ENCODE measurements around the gene KRT86.
"Not testable (repeated sequence)": the region's sequence is repeated elsewhere in the genome, so short reads cannot be mapped to it uniquely, and the experiment has no call there.

KRT86 gene

DNA sequence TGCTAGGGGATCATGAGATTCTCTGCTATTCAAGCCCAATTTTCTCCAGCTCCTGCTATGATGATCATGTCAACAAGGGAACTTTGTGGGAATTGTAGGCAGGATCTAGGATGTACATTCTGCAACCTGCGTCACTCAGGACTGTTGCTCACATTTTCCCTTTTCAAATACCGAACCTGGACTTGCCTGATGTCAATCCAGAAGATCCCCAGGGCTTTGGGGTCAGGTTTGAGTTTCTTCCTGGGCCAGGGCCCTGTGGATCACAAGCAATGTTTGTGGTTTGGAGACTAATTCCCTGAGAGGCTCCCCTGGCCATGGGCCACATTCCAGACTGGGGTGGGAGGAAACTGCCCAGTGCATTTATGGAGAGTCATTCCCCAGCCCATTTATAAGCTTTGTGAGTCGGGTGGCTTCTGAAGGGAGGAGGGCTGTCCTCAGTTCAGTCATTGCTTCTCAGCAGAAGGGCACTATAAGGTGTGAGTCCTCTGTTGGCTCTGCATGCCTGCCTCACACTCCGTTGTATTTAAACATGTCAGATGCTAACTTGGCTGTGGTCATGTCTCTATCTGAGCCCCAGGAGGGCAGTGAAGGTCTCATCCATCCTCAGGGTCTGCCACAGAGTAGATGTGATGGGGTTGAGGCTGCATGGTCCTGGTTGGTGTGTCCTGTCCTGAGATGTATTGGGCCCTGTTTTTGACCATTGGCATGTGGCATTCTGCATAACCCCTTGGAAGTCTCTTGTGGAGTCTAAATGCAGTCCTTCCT is 6.5 kb downstream of the KRT86 start:
- Histone ChIP-seq H3K4me1 (ENCODE audit: insufficient read depth, low read length) (no peaks in the 10 kb centered on the region), H3K9ac (ENCODE audit: low read depth, low read length) (no peak overlapping the region), H3K9me3 (ENCODE audit: control insufficient read depth, insufficient read depth, low read length) (no peaks in the 10 kb centered on the region), H3K36me3 (ENCODE audit: insufficient read depth, low read length) (no peaks in the 10 kb centered on the region)

DNA sequence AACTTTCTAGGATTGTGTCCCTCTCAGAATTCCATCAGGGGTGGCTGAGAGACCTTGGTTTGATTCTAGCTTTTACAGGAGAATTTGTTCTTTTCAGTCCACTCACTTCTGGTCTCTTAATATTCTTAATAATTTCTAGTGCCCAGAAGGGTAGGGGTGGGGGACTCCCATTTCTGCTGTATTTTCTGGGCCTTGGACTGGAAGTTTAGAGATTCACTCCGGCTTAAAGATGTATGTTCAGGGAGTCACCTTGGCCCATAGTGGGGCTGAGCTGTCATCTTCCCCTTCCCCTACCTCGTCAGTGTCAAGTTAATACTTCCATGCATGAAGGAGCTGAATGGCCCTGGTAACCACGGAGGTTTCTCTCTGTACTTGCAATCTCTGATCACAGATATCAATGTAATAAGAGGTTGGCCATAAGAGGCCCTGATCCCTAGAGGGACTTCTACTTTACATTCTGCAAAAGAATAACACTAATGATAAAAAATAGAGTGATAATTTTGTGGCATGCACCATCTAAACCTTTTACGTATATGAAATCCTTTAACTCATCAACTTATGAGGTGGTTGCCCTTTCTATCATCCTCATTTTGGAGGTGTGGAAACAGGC is 10.2 kb downstream of the KRT86 start:
- Histone ChIP-seq H3K9ac (ENCODE audit: low read depth, low read length) (no peak overlapping the region), H3K4me1 (ENCODE audit: insufficient read depth, low read length) (no peaks in the 10 kb centered on the region), H3K9me3 (ENCODE audit: control insufficient read depth, insufficient read depth, low read length) (no peaks in the 10 kb centered on the region), H3K36me3 (ENCODE audit: insufficient read depth, low read length) (no peaks in the 10 kb centered on the region)

DNA sequence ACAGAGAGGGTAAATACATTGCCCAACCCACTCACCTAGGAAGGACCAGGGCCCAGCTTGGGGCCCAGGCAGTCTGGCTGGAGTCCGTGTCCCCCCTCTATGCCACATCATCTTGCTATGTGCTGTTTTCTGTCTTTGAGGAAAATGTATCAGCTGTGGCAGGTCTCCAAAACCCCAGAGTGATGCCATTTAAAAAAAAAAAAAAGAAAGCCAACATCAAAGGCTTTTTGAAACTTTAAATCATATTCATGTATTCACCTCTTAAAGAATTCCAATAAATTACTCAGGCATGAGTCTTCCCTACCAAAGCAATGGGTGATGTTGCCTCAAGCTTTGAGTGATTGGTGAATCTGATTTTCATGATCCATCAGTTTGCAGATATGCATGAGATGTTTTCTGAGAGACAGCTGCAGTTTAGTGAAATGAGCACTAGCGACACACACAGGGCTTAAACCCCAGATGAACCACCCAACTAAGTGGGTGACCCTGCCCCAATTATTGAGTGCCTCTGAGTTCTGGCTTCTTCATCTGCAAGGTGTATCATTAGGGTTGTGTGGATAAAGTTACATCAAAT is 10.8 kb downstream of the KRT86 start:
- Histone ChIP-seq H3K36me3 (ENCODE audit: insufficient read depth, low read length) (no peaks in the 10 kb centered on the region), H3K9ac (ENCODE audit: low read depth, low read length) (no peak overlapping the region), H3K9me3 (ENCODE audit: control insufficient read depth, insufficient read depth, low read length) (no peaks in the 10 kb centered on the region), H3K4me1 (ENCODE audit: insufficient read depth, low read length) (no peaks in the 10 kb centered on the region)

DNA sequence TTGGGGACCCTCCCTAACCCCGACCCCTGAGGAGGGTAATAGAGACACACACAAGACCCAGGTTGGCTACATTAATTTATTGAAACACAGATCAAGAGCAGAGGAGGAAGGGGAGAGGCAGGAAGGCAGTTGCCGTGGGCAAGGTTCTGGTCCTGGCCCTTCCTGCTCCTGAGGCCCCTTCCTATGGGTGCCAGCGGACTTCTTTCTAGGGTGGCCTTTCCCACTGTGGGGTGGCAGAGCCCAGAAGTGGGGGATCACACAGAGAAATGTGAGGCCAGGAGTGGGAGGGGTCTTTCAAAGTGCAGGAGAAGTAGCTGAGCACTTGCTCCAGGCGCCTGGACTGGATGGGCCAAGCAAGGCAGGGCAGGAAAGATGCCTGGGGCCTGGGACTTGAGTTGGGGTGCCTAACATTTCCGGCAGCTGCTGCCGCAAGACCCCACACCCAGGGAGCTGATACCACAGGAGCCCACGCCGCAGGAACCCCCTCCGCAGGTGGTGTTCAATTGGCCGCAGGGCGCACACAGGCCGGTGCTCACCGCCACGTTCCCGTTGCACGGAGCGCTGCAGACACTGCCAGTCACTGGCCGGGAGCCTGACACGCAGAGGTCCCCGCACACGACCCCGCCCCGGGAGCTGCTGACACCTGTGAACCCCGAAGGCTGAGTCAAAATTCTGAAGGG is 11.5 kb downstream of the KRT86 start:
- Histone ChIP-seq H3K9ac (ENCODE audit: low read depth, low read length) (no peak overlapping the region), H3K4me1 (ENCODE audit: insufficient read depth, low read length) (no peaks in the 10 kb centered on the region), H3K36me3 (ENCODE audit: insufficient read depth, low read length) (no peaks in the 10 kb centered on the region), H3K9me3 (ENCODE audit: control insufficient read depth, insufficient read depth, low read length) (no peaks in the 10 kb centered on the region)

DNA sequence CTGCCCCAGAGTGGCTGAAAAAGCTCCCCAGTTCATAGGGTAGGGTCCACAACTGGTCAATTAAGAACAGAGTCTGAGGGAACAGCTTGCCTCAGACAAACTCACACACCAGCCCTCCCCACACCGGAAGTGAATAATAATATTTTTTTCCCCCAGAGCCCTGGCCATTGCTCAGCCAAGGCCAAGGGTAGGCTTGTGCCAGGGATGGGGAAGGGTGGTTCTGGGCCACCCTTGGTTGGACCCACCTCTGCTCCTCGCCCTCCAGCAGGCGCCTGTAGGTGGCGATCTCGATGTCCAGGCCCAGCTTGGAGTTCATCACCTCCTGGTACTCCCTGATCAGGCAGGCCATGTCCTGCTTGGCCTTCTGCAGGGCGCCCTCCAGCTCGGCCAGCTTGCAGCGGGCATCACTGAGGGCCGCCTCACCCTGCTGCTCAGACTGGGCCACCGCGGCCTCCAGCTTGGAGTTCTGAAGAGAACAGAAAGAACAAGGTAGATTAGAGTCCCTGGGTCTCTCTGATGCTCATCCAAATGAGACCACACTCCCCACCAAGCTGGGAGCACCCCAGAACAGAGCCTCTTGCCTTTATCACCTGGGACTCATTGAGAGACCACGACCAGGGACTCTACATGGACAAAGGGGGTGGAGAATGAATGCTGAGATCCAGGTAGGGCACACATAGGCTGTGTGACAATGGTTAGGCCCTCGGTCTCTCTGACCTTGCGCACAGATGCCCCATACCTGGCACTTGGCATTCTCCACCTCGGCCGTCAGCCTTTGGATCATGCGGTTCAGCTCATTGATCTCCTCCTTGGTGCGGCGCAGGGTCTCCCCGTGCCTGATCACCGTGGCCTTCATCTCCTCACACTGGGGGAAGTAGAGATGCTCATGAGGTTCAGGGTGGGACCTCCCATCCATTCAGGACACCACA is 12.7 kb downstream of the KRT86 start:
- H3K9me3 ChIP-seq (ENCODE audit: control insufficient read depth, insufficient read depth, low read length); H3K4me1 ChIP-seq (ENCODE audit: insufficient read depth, low read length); H3K9ac ChIP-seq (ENCODE audit: low read depth, low read length); H3K36me3 ChIP-seq (ENCODE audit: insufficient read depth, low read length): not testable (repeated sequence)

DNA sequence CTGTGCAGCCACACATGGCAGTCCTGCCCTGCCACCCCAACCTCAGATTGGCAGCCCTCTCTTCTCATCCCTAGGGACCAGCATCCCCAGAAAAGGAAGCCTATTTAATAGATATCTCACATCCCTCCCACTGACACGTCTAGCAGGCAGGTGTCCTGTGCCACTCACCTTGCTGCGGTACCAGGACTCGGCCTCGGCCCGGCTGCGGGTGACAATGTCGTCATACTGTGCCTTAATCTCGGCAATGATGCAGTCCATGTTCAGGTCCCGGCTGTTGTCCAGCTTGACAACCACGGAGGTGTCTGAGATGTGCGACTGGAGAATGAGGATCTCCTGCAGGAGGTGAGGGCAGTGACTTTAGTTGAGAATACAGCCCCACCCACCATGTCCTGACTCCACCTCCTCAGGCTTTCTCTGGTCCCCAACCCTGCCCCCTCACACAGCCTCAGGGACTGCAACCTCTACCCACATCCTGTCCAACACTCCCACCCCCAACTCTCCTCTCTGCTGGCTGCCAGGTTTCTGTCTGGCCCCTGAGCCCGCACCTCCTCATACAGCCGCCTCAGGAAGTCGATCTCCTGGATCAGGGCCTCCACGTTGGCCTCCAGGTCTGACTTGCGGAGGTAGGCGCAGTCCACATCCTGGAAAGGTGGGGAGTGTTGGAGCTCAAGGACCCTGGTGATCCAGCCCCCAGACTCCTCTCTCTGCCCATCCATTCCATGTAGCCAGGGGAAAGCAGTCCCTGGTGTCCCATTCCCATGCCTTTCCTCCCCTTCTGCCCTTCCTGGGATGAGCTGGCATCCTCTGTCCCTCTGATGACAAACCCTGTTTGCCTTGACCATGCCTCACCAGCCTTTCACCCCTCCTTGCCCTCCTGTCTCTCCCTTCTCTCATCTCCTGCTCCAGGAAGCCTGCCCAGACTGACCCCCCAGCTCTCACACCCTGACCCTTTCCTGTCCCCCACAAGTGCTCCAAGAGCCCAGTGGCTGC is 13.7 kb downstream of the KRT86 start:
- not testable (repeated sequence) for H3K36me3 ChIP-seq (ENCODE audit: insufficient read depth, low read length); H3K9ac ChIP-seq (ENCODE audit: low read depth, low read length); H3K9me3 ChIP-seq (ENCODE audit: control insufficient read depth, insufficient read depth, low read length); H3K4me1 ChIP-seq (ENCODE audit: insufficient read depth, low read length)

DNA sequence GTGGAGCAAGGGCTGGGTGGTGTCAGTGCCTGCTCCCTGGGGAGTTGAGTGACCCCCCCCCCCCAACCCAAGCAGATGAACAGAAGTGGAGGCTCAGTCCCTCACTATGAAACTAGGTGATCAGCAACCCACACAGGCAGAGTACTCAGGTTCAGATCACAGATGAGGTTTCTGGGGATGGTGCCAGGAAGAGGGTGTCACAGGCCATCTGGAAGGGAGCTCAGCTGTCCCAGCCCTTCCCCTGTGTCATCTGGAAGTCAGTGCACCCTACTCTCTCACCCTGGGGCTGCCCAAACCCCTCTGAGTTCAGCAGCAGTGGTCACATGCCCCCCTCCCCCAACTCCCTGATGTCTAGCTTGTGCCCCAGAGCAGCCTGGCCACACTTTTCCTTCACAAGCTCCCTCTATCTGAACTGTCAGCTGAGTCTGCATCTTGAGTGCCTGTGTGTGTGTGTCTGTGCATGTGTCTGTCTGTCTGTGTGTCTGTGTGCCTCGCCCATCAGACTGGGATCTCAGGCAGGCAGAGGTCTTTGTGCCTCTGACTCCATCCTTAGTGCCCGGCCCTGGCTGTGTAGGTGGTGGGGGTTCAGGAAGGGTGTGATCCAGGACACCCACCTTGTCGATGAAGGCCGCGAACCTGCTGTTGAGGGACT is 16.2 kb downstream of the KRT86 start:
- not testable (repeated sequence) for H3K36me3 ChIP-seq (ENCODE audit: insufficient read depth, low read length); H3K9me3 ChIP-seq (ENCODE audit: control insufficient read depth, insufficient read depth, low read length); H3K9ac ChIP-seq (ENCODE audit: low read depth, low read length); H3K4me1 ChIP-seq (ENCODE audit: insufficient read depth, low read length)

DNA sequence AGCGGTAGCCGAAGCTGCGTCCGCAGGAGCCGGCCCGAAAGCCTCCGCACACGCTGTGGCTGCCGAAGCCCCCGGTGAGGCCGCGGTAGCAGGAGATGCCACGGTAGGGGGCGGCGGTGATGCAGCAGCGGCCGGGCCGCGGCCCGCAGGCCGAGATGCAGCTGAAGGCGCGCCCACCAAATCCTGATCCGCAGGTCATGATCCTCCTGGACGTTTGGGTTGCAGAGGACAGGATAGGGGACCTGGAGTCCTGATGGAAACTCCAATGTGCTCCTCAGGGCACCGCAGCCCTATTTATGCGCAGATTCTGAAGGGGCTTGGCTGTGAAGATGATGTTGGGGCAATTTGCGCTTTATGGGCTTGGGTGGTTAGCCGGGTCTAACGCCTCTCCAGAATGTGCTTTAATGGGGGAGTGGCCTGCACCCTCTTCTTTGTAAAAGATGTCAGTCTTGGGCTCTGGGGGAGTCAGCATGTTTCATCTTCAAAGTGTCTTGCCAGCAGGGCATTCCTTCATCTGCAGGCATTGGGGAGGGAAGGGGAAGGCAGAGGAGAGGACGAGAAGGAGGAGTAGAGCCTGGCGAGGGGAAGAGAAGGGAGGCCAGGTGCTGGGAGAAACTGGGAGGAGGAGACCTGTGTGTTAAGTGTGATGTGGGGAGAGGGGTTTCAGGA is 17.0 kb downstream of the KRT86 start, which contains the start of gene KRT81:
Gene KRT81 (minus strand): TSS at position 268 of the 669 bp plus-strand sequence. CDS start 69 bp downstream, at position 199.
- Histone ChIP-seq H3K9ac (ENCODE audit: low read depth, low read length) (no peak within 1 kb of the TSS), H3K9me3 (ENCODE audit: control insufficient read depth, insufficient read depth, low read length) (no peaks in the 10 kb centered on the region), H3K36me3 (ENCODE audit: insufficient read depth, low read length) (no peaks in the 10 kb centered on the region), H3K4me1 (ENCODE audit: insufficient read depth, low read length) (no peaks in the 10 kb centered on the region)

DNA sequence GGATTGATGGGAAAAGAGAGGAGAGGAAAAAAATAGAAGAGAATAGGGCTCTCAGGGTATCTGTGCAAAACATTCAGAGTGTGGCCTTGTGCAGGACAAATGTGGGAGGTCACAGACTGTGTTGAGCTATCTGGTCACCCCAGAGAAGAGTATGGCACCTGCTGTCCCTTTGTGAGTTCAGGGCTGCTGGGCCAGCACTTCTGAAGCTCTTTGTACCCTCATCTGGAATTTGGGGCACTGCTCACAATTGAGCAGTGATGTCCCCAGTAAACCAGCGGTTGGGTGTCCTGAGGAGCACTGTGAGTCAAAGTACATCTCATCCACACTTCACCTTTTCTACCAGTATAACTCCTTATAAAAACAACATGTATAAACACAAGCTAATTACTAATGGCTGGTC is 19.5 kb downstream of the KRT86 start:
- Histone ChIP-seq H3K4me1 (ENCODE audit: insufficient read depth, low read length) (no peaks in the 10 kb centered on the region), H3K9me3 (ENCODE audit: control insufficient read depth, insufficient read depth, low read length) (no peaks in the 10 kb centered on the region), H3K36me3 (ENCODE audit: insufficient read depth, low read length) (no peaks in the 10 kb centered on the region), H3K9ac (ENCODE audit: low read depth, low read length) (no peak overlapping the region)

DNA sequence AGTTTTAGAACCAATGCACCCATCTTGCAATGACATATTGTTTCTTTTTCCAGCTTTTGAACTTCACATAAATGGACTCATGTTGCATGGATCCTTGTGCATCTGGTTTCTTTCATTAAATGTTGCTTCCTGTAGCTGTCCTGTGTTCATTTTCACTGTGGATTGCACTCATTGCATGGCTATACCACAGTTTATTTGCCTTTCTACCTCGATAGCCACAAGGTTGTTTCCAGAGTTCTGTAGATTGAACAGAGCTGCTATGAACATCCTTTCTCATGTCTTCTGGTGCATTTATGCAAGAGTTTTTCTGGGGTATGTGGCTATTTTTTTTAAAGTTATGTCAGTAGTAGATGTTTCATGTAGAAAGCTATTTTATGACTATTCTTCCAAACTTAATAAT is 20.4 kb downstream of the KRT86 start:
- Histone ChIP-seq H3K36me3 (ENCODE audit: insufficient read depth, low read length) (no peaks in the 10 kb centered on the region), H3K4me1 (ENCODE audit: insufficient read depth, low read length) (no peaks in the 10 kb centered on the region), H3K9ac (ENCODE audit: low read depth, low read length) (no peak overlapping the region), H3K9me3 (ENCODE audit: control insufficient read depth, insufficient read depth, low read length) (no peaks in the 10 kb centered on the region)

DNA sequence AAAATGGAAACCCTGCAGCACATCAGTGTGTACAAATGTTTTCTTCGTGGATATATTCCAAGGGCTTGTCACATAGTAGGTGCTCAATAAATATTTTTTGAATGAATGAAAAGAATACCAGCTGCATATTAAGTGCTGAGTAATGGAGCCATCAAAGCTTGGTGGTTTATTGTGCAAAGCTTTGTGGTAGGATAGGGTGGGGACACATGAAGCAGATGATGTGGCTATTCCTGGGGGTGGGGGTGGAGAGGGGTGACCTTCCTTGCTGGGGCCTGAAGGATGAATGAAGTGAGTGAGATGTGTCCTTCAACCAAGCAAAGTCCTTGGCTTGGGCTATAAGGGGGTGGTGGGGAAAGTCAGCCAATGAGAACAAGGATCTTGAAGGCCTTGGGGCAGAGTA is 21.2 kb downstream of the KRT86 start:
- H3K9ac ChIP-seq (ENCODE audit: low read depth, low read length), result no peak overlapping the region
- H3K36me3 ChIP-seq (ENCODE audit: insufficient read depth, low read length), result no peaks in the 10 kb centered on the region
- H3K4me1 ChIP-seq (ENCODE audit: insufficient read depth, low read length), result no peaks in the 10 kb centered on the region
- no peaks in the 10 kb centered on the region for H3K9me3 ChIP-seq (ENCODE audit: control insufficient read depth, insufficient read depth, low read length)

DNA sequence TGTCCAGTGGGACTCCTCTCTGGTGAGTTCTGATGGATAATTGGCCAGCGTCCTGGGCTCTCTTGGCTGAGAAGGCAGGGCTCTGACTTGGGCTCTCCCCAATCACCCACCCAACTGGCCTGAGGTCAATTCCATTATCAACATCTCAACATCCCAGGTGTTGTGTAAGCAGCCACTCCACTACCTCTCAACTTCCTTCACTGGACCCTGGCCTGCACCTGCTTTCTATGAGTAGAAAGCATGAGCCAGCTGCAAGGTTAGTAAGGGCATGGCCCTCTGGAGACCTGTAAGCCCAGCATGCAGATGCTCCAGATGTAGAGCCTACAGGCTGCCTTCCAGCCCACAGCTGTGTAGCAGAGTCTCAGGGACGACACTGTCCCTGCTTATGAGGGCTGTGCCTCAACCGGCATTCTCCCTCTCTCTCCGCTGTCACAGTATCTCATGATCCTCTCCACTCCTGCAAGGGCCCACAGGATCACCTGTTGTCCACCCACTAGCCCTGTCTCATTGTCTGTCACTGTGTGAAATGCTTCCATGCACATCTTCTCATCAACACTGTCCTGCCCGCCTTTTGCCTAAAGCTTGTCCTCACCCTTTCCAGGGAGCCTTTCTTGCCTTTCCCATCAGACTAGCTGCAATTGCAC is 22.2 kb downstream of the KRT86 start:
- Histone ChIP-seq H3K4me1 (ENCODE audit: insufficient read depth, low read length) (no peaks in the 10 kb centered on the region), H3K9ac (ENCODE audit: low read depth, low read length) (no peak overlapping the region), H3K36me3 (ENCODE audit: insufficient read depth, low read length) (no peaks in the 10 kb centered on the region), H3K9me3 (ENCODE audit: control insufficient read depth, insufficient read depth, low read length) (no peaks in the 10 kb centered on the region)

All from ES-I3 (cell line).